Activated gamma-delta T cell (primary cell): ENCODE results near the gene GPBAR1.
"Not testable (repeated sequence)": the region's sequence is repeated elsewhere in the genome, so short reads cannot be mapped to it uniquely, and the experiment has no call there.

Experiments
- DNase-seq: peaks from one replicate; lab custom pipeline; 2025; lab: John Stamatoyannopoulos, UW

The GPBAR1 gene

GRCh38 chr2:218310853-218311540, 50.2 kb downstream of the GPBAR1 start:
- DNase-seq: no peak

GRCh38 chr2:218311541-218312266, 50.9 kb downstream of the GPBAR1 start:
- not testable (repeated sequence) for DNase-seq

- no peak for DNase-seq
Measured at GRCh38 chr2:218312267-218312756, 51.5 kb downstream of the GPBAR1 start.

- DNase-seq: no peak
Measured at GRCh38 chr2:218313356-218313755, 52.5 kb downstream of the GPBAR1 start.
